BLaER1 treated with 17β-estradiol and CSF1 and Interleukin-3, amounts not matched to agents 10 nM and 100 nM (cell line): Measurements from ENCODE around the gene RAPGEF5.

Experiments used
- H3K27ac ChIP-seq, 11 experiments: shearing (Covaris generic); formaldehyde crosslinking; 2 replicates each; pipeline ENCODE4 v1.8.1; 2022
- H3K27me3 ChIP-seq, 11 experiments: shearing (Covaris generic); formaldehyde crosslinking; 2 replicates each; pipeline ENCODE4 v1.8.1; 2022
- H3K36me3 ChIP-seq, 11 experiments: shearing (Covaris generic); formaldehyde crosslinking; 2 replicates each; pipeline ENCODE4 v1.8.1; 2022
- H3K4me1 ChIP-seq, 10 experiments: shearing (Covaris generic); formaldehyde crosslinking; 2 replicates each; pipeline ENCODE4 v1.8.1; 2022
- H3K4me2 ChIP-seq, 11 experiments: shearing (Covaris generic); formaldehyde crosslinking; 2 replicates each; pipeline ENCODE4 v1.8.1; 2022
- H3K4me3 ChIP-seq, 10 experiments: shearing (Covaris generic); formaldehyde crosslinking; 2 replicates each; pipeline ENCODE4 v1.8.1; 2022
- H3K9ac ChIP-seq, 11 experiments: shearing (Covaris generic); formaldehyde crosslinking; 2 replicates each; pipeline ENCODE4 v1.8.1; 2022
- H3K9me3 ChIP-seq, 11 experiments: shearing (Covaris generic); formaldehyde crosslinking; replicated peaks in 1 of 11; 2 replicates each; pipeline ENCODE4 v1.8.1; 2022
- H4K20me1 ChIP-seq, 11 experiments: shearing (Covaris generic); formaldehyde crosslinking; 2 replicates each; pipeline ENCODE4 v1.8.1; 2022
- Cebpa-rat ChIP-seq, 11 experiments: shearing (Covaris generic); IDR thresholded peaks; 2 replicates each; pipeline ENCODE4 v1.8.1; 2022

The RAPGEF5 gene, protein sequence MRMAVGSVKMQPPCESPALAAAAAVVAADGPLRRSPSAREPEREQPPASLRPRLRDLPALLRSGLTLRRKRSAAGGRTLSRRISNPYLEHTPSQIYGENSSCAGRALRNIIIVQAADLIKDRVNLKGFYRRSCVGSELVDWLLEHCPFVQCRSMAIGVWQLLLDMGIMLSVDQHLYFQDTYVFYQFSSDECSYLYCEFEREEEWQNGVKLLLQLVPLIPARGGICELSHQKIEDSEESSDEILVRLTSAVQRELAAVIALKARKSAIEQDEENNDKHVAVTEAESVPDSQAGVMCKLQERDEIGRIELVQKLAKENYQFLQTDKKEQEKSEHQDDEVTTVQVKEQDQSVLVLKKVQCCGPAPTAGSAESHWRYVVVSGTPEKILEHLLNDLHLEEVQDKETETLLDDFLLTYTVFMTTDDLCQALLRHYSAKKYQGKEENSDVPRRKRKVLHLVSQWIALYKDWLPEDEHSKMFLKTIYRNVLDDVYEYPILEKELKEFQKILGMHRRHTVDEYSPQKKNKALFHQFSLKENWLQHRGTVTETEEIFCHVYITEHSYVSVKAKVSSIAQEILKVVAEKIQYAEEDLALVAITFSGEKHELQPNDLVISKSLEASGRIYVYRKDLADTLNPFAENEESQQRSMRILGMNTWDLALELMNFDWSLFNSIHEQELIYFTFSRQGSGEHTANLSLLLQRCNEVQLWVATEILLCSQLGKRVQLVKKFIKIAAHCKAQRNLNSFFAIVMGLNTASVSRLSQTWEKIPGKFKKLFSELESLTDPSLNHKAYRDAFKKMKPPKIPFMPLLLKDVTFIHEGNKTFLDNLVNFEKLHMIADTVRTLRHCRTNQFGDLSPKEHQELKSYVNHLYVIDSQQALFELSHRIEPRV

GRCh38 chr7:22356701-22357310 lies at the start of gene RAPGEF5:
RAPGEF5 (minus strand) TSS chr7:22357154; CDS start chr7:22357060, 94 bp downstream.
- peaks cover 4 to 21% (median 14%) of the 10 kb centered on the region in 10 experiments; a peak in 18 of 20 replicates for H3K4me1 ChIP-seq
- peaks cover 28 to 39% (median 30%) of the 10 kb centered on the region in 11 experiments for H3K9me3 ChIP-seq
- H3K4me3 ChIP-seq, result peak within 1 kb of the TSS; percentile 58 to 89 (median 82)
- peaks cover 0 to 26% (median 0%) of the 10 kb centered on the region in 11 experiments; a peak in 6 of 22 replicates for H3K27me3 ChIP-seq
- H3K4me2 ChIP-seq, result peak within 1 kb of the TSS; percentile 75 to 99 (median 93)
- H4K20me1 ChIP-seq, result no peaks in the 10 kb centered on the region
- H3K9ac ChIP-seq, result peak within 1 kb of the TSS; percentile 60 to 95 (median 79); a peak in 21 of 22 replicates
- no peak for TF ChIP-seq Cebpa-rat (IDR thresholded peaks at IDR 0.05)
- peaks cover 0 to 30% (median 7%) of the 10 kb centered on the region in 11 experiments; a peak in 12 of 22 replicates for H3K36me3 ChIP-seq
- peak within 1 kb of the TSS in 9 of 11 experiments; percentile 30 to 91 (median 74); a peak in 18 of 22 replicates for H3K27ac ChIP-seq

DNA sequence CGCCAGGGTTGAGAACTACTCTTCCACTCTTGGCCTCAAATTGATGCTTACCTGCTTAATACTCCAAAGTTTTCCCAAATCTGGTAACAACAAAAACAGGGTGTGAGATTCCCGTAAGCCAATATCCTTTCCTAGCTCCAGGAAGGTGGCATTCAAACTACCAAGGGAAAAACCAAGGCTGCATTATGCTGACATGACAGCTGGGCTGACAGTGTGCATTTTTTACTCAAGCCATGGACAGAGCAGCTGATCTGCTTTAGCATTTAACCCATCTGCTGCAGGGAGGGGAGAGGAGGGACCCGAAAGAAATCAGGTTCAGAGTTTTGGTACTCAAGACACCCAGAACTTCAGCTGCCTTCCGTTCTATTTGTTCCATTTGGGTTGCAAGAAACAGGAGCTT lies 49.8 kb upstream of the RAPGEF5 start:
- no peaks in the 10 kb centered on the region for H4K20me1 ChIP-seq
- H3K27me3 ChIP-seq, result no peaks in the 10 kb centered on the region
- no peak overlapping the region for H3K27ac ChIP-seq
- TF ChIP-seq Cebpa-rat (IDR thresholded peaks at IDR 0.05), result no peak
- H3K4me2 ChIP-seq, result no peak overlapping the region
- H3K9ac ChIP-seq, result no peak overlapping the region
- peaks cover 0 to 4% (median 0%) of the 10 kb centered on the region in 11 experiments; a peak in 2 of 22 replicates for H3K36me3 ChIP-seq
- H3K4me3 ChIP-seq, result no peak overlapping the region
- H3K4me1 ChIP-seq, result peaks cover 14 to 19% (median 17%) of the 10 kb centered on the region in 10 experiments
- H3K9me3 ChIP-seq, result peaks cover 22 to 42% (median 31%) of the 10 kb centered on the region in 11 experiments; a peak in 21 of 22 replicates

DNA sequence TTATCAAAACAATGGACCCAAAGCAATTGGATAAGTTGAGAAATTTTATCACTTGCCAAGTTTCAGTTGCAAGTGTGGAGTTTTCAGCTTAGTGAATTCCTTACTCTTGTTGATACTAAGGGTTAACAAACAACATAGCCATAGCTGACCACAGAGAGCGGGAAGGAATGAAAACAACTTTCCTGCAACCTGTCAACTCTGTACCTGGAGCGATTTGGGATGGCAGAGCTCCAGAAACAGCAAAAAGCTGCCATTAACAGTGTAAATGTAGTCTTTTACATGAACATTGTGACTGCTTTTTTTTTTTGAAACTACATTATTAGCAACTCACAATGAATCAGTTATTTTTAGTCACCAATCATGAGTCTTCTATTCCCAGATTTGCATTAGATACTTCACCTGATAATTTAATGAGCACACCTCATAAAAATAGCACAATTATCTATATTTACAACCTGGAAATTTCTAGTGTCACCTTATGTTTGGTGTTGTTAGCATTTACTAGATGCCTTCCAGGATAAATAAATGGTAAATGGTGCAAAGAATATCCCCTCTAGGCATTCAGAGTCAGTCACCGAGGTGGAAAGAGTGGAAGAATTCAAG lies 47.6 kb upstream of the RAPGEF5 start:
- no peaks in the 10 kb centered on the region for H3K27me3 ChIP-seq
- no peak for TF ChIP-seq Cebpa-rat (IDR thresholded peaks at IDR 0.05)
- peaks cover 0 to 4% (median 0%) of the 10 kb centered on the region in 11 experiments; a peak in 2 of 22 replicates for H3K36me3 ChIP-seq
- no peak overlapping the region for H3K27ac ChIP-seq
- no peak overlapping the region for H3K4me2 ChIP-seq
- no peak overlapping the region for H3K9ac ChIP-seq
- peaks cover 22 to 46% (median 32%) of the 10 kb centered on the region in 11 experiments; a peak in 21 of 22 replicates for H3K9me3 ChIP-seq
- peaks cover 14 to 24% (median 21%) of the 10 kb centered on the region in 10 experiments for H3K4me1 ChIP-seq
- H4K20me1 ChIP-seq, result no peaks in the 10 kb centered on the region
- H3K4me3 ChIP-seq, result no peak overlapping the region

GRCh38 chr7:22403344-22403743 lies 46.4 kb upstream of the RAPGEF5 start:
- Histone ChIP-seq H4K20me1 (no peaks in the 10 kb centered on the region), H3K9ac (no peak overlapping the region), H3K9me3 (peaks cover 19 to 46% (median 31%) of the 10 kb centered on the region in 11 experiments; a peak in 21 of 22 replicates), H3K27ac (no peak overlapping the region), H3K27me3 (no peaks in the 10 kb centered on the region), H3K4me3 (0 out of 20 replicates have a peak overlapping the region, but pooled peaks of 1 of the 10 experiments have one; percentile 6), H3K4me2 (peak overlapping the region in 8 of 11 experiments; percentile 60 to 85 (median 73); a peak in 13 of 22 replicates), H3K36me3 (peaks cover 0 to 4% (median 0%) of the 10 kb centered on the region in 11 experiments; a peak in 2 of 22 replicates), H3K4me1 (peaks cover 14 to 24% (median 21%) of the 10 kb centered on the region in 10 experiments)
- TF ChIP-seq Cebpa-rat (IDR thresholded peaks at IDR 0.05), result no peak

DNA sequence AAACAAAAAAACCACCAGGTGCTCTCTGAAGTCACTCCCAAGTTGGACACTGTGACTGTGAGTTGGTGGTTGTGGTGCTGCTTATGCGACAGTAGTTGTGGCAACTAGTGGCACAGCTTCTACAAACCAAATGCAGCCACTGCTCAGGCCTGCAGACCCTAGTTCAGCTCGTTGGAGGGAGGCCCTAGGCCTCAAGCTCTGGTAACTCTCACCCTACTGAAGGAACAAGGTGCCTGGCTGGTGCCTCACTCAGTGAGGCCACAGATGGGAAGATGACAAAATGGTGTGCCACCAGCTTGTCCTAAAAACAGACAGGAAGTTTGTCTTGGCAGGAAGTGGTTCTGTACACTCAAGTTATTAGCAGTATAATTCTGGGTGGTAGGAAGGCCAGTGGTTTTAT lies 45.3 kb upstream of the RAPGEF5 start:
- H3K4me3 ChIP-seq, result no peak overlapping the region; a peak in 2 of 20 replicates
- peaks cover 0 to 4% (median 0%) of the 10 kb centered on the region in 11 experiments; a peak in 2 of 22 replicates for H3K36me3 ChIP-seq
- no peaks in the 10 kb centered on the region for H3K27me3 ChIP-seq
- peaks cover 14 to 24% (median 21%) of the 10 kb centered on the region in 10 experiments for H3K4me1 ChIP-seq
- peaks cover 19 to 46% (median 31%) of the 10 kb centered on the region in 11 experiments; a peak in 21 of 22 replicates for H3K9me3 ChIP-seq
- TF ChIP-seq Cebpa-rat (IDR thresholded peaks at IDR 0.05), result no peak
- peak overlapping the region; percentile 44 to 85 (median 71) for H3K4me2 ChIP-seq
- H3K9ac ChIP-seq, result no peak overlapping the region
- peak overlapping the region in 6 of 11 experiments; percentile 31 to 58 (median 36); a peak in 7 of 22 replicates for H3K27ac ChIP-seq
- no peaks in the 10 kb centered on the region for H4K20me1 ChIP-seq

DNA sequence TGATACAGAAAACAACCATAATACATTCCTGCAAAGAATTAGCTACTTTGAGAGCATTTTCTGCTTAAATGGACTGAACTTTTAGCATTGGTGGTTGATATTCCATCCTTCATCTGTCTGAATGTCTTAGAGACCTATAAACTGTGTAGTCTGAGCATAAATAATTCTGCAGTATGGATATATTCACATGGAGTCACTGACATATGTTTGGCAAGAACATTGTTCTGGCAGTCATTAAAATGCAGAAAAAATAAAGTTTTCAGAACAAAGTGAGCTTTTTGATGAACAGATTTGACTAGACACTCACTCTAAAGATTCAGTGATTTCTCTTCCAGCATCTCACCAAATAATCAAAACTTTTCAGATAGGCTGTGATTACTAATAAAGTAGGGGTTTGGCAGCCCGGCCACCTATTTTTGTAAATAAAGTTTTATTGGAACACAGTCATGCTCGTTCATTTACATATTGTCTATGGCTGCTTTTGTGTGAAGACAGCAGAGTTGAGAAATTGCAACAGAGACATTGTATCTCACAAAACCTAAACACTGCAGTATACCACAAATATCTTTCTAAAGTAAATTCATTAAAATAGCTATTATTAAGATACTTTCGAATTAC lies 44.1 kb upstream of the RAPGEF5 start:
- Histone ChIP-seq H3K9ac (no peak overlapping the region), H3K4me2 (peak overlapping the region in 7 of 11 experiments; percentile 60 to 81 (median 72); a peak in 3 of 22 replicates), H3K4me1 (peaks cover 14 to 24% (median 21%) of the 10 kb centered on the region in 10 experiments), H3K27ac (no peak overlapping the region), H3K4me3 (no peak overlapping the region), H3K27me3 (no peaks in the 10 kb centered on the region), H4K20me1 (no peaks in the 10 kb centered on the region), H3K9me3 (peaks cover 19 to 40% (median 28%) of the 10 kb centered on the region in 11 experiments; a peak in 21 of 22 replicates), H3K36me3 (peaks cover 0 to 4% (median 0%) of the 10 kb centered on the region in 11 experiments; a peak in 2 of 22 replicates)
- TF ChIP-seq Cebpa-rat (IDR thresholded peaks at IDR 0.05), result no peak

- Histone ChIP-seq H3K9me3 (peaks cover 19 to 34% (median 23%) of the 10 kb centered on the region in 11 experiments; a peak in 21 of 22 replicates), H3K36me3 (peaks cover 0 to 4% (median 0%) of the 10 kb centered on the region in 11 experiments; a peak in 2 of 22 replicates), H3K4me2 (no peak overlapping the region), H3K9ac (no peak overlapping the region), H3K27me3 (no peaks in the 10 kb centered on the region), H3K4me3 (no peak overlapping the region), H4K20me1 (no peaks in the 10 kb centered on the region), H3K4me1 (peaks cover 14 to 24% (median 21%) of the 10 kb centered on the region in 10 experiments), H3K27ac (no peak overlapping the region)
- TF ChIP-seq Cebpa-rat (IDR thresholded peaks at IDR 0.05), result no peak
Observed at GRCh38 chr7:22400150-22400814, 43.3 kb upstream of the RAPGEF5 start.
